HCT116 (cell line): ENCODE data around the gene DOK1.

Experiments used
- CEBPB ChIP-seq: IDR thresholded peaks from 2 replicates; pipeline ENCODE4 v1.6.1; 2012; ENCODE audit warnings: low read depth
- EZH2 ChIP-seq: fragments of 200-600 bp; sonication (generic); IDR thresholded peaks from 2 replicates; pipeline ENCODE4 v1.6.1; 2017; ENCODE audit warnings: antibody characterized with exemption, mixed run types
- TCF7L2 ChIP-seq: IDR thresholded peaks from 2 replicates; pipeline ENCODE4 v1.7.0; 2011; ENCODE audit warnings: borderline replicate concordance, inconsistent platforms; ENCODE audit not compliant: insufficient read depth, insufficient read length; ENCODE audit errors: extremely low read depth
- TF ChIP-seq, protein P1 (sequence below), 3 experiments: fragments of 200-600 bp in 1 of 3; sonication (generic) in 1 of 3; IDR thresholded peaks in 2 of 3; conservative IDR thresholded peaks in 1 of 3; 2 replicates each; pipeline ENCODE4 v1.5.1; 2012 to 2017; ENCODE audit warnings: low read depth in 2 of 3, low read length in 2 of 3, antibody characterized with exemption in 1 of 3, borderline replicate concordance in 1 of 3, control low read depth in 1 of 3, mild to moderate bottlenecking in 1 of 3, mixed read lengths in 1 of 3, mixed run types in 1 of 3, moderate library complexity in 1 of 3; ENCODE audit not compliant: insufficient read depth in 1 of 3

DNA sequence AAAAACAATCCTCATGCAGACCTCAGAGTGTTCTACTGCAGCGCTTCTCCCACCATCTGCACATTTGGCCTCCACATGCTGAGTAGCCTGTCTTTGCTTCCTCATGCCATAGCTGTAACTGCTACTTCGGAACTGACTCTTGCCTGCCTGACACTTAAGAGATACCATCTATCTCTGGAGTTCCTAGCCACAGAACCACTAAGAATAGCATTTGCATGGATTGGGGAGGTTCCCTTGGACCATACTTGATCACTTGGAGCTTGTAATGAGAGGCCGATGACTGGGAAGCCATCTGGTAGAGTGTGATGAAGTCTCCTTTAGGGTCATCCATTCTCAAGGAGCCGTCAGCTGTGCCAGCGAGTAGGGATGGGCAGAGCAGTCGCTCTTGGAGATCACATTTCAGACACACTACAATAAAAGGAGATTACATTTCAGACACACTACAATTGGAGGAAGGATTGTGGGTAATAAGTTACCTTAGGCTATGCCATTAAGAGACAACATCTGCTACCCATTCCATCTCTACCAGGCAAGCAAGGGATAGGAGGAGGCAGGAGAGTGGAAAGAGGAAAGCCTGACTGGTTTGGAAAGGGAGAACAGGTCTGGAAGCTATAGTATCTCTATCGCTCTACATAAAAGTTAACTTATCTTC lies 21.8 kb downstream of the DOK1 start:
- TF ChIP-seq TCF7L2, result no peak
- TF ChIP-seq, protein P1, sequence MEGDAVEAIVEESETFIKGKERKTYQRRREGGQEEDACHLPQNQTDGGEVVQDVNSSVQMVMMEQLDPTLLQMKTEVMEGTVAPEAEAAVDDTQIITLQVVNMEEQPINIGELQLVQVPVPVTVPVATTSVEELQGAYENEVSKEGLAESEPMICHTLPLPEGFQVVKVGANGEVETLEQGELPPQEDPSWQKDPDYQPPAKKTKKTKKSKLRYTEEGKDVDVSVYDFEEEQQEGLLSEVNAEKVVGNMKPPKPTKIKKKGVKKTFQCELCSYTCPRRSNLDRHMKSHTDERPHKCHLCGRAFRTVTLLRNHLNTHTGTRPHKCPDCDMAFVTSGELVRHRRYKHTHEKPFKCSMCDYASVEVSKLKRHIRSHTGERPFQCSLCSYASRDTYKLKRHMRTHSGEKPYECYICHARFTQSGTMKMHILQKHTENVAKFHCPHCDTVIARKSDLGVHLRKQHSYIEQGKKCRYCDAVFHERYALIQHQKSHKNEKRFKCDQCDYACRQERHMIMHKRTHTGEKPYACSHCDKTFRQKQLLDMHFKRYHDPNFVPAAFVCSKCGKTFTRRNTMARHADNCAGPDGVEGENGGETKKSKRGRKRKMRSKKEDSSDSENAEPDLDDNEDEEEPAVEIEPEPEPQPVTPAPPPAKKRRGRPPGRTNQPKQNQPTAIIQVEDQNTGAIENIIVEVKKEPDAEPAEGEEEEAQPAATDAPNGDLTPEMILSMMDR (IDR thresholded peaks at IDR 0.05 in 2 of 3, conservative IDR thresholded peaks at IDR 0.05 in 1 of 3; ENCODE audit: borderline replicate concordance in 1 of 3, insufficient read depth in 1 of 3, low read depth in 2 of 3, low read length in 2 of 3), result no peak
- no peak for TF ChIP-seq CEBPB
- TF ChIP-seq EZH2, result no peak
